Measurements from ENCODE around the gene PHACTR1.

Gene PHACTR1

GRCh38 chr6:13261464-13261994 is 545.0 kb downstream of the PHACTR1 start:
- DNase-seq (ENCODE audit: low read depth, low spot score) = no peak

- no peak for DNase-seq (ENCODE audit: low read depth, low spot score)
Measured at GRCh38 chr6:13262302-13263230, 546.0 kb downstream of the PHACTR1 start.

- no peak for DNase-seq (ENCODE audit: low read depth, low spot score)
Measured at GRCh38 chr6:13263669-13264068, 547.1 kb downstream of the PHACTR1 start.

- DNase-seq (ENCODE audit: low read depth, low spot score) = no peak
Measured at GRCh38 chr6:13267142-13267651, 550.6 kb downstream of the PHACTR1 start.

- DNase-seq (ENCODE audit: low read depth, low spot score) = no peak
Measured at GRCh38 chr6:13268913-13269518, 552.4 kb downstream of the PHACTR1 start.

- no peak for DNase-seq (ENCODE audit: low read depth, low spot score)
Measured at GRCh38 chr6:13272131-13273046, 555.8 kb downstream of the PHACTR1 start.

- no peak for DNase-seq (ENCODE audit: low read depth, low spot score)
Measured at GRCh38 chr6:13273202-13273930, 556.8 kb downstream of the PHACTR1 start.

- DNase-seq (ENCODE audit: low read depth, low spot score) = no peak
Measured at GRCh38 chr6:13273931-13274706, 557.6 kb downstream of the PHACTR1 start.

GRCh38 chr6:13274707-13275434 is 558.3 kb downstream of the PHACTR1 start:
- no peak for DNase-seq (ENCODE audit: low read depth, low spot score)

GRCh38 chr6:13275435-13275989 is 558.9 kb downstream of the PHACTR1 start:
- no peak for DNase-seq (ENCODE audit: low read depth, low spot score)

- no peak for DNase-seq (ENCODE audit: low read depth, low spot score)
Measured at GRCh38 chr6:13277231-13277630, 560.7 kb downstream of the PHACTR1 start.

GRCh38 chr6:13278164-13278563 is 561.6 kb downstream of the PHACTR1 start:
- no peak for DNase-seq (ENCODE audit: low read depth, low spot score)

GRCh38 chr6:13278991-13279390 is 562.4 kb downstream of the PHACTR1 start:
- no peak for DNase-seq (ENCODE audit: low read depth, low spot score)

- DNase-seq (ENCODE audit: low read depth, low spot score) = no peak
Measured at GRCh38 chr6:13280254-13280653, 563.7 kb downstream of the PHACTR1 start.

- DNase-seq (ENCODE audit: low read depth, low spot score) = no peak
Measured at GRCh38 chr6:13281686-13282085, 565.1 kb downstream of the PHACTR1 start.

- DNase-seq (ENCODE audit: low read depth, low spot score) = no peak
Measured at GRCh38 chr6:13282393-13283069, 566.0 kb downstream of the PHACTR1 start.

- DNase-seq (ENCODE audit: low read depth, low spot score) = no peak
Measured at GRCh38 chr6:13283331-13283730, 566.8 kb downstream of the PHACTR1 start.

GRCh38 chr6:13284646-13285045 is 568.1 kb downstream of the PHACTR1 start:
- no peak for DNase-seq (ENCODE audit: low read depth, low spot score)
